ENCODE results near the gene TMEM95. TPM values are rescaled to one million over a fixed set of nuclear protein-coding genes. Genes with fewer than 3 reads are reported as not detected.

Gene TMEM95
- total RNA-seq, 1 donor from 2014 or later: not detected

GRCh38 chr17:7383742-7384488 is 29.0 kb downstream of the TMEM95 start:
- Mint-ChIP-seq H3K4me1 (ENCODE audit: low read depth, unreplicated experiment) (peaks cover 3% of the 10 kb centered on the region), H3K4me3 (ENCODE audit: unreplicated experiment) (no peak overlapping the region), H3K9me3 (ENCODE audit: unreplicated experiment) (peaks cover 25% of the 10 kb centered on the region), H3K36me3 (ENCODE audit: unreplicated experiment) (peaks cover 7% of the 10 kb centered on the region), H3K27ac (ENCODE audit: unreplicated experiment) (no peak overlapping the region), H3K27me3 (ENCODE audit: unreplicated experiment) (peaks cover 27% of the 10 kb centered on the region)
- TF ChIP-seq, protein P1, sequence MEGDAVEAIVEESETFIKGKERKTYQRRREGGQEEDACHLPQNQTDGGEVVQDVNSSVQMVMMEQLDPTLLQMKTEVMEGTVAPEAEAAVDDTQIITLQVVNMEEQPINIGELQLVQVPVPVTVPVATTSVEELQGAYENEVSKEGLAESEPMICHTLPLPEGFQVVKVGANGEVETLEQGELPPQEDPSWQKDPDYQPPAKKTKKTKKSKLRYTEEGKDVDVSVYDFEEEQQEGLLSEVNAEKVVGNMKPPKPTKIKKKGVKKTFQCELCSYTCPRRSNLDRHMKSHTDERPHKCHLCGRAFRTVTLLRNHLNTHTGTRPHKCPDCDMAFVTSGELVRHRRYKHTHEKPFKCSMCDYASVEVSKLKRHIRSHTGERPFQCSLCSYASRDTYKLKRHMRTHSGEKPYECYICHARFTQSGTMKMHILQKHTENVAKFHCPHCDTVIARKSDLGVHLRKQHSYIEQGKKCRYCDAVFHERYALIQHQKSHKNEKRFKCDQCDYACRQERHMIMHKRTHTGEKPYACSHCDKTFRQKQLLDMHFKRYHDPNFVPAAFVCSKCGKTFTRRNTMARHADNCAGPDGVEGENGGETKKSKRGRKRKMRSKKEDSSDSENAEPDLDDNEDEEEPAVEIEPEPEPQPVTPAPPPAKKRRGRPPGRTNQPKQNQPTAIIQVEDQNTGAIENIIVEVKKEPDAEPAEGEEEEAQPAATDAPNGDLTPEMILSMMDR (IDR thresholded peaks at IDR 0.05; ENCODE audit: partially characterized antibody, unreplicated experiment): no peak
- peak; percentile 82 for DNase-seq

- H3K27me3 Mint-ChIP-seq (ENCODE audit: unreplicated experiment): peaks cover 24% of the 10 kb centered on the region
- no peak for DNase-seq
- peaks cover 6% of the 10 kb centered on the region for H3K36me3 Mint-ChIP-seq (ENCODE audit: unreplicated experiment)
- peak overlapping the region; percentile 48 for H3K4me3 Mint-ChIP-seq (ENCODE audit: unreplicated experiment)
- peaks cover 3% of the 10 kb centered on the region for H3K4me1 Mint-ChIP-seq (ENCODE audit: low read depth, unreplicated experiment)
- TF ChIP-seq, protein P1 (IDR thresholded peaks at IDR 0.05; ENCODE audit: partially characterized antibody, unreplicated experiment): no peak
- H3K27ac Mint-ChIP-seq (ENCODE audit: unreplicated experiment): no peak overlapping the region
- peaks cover 20% of the 10 kb centered on the region for H3K9me3 Mint-ChIP-seq (ENCODE audit: unreplicated experiment)
Observed at GRCh38 chr17:7384489-7385081, 29.6 kb downstream of the TMEM95 start.

DNA sequence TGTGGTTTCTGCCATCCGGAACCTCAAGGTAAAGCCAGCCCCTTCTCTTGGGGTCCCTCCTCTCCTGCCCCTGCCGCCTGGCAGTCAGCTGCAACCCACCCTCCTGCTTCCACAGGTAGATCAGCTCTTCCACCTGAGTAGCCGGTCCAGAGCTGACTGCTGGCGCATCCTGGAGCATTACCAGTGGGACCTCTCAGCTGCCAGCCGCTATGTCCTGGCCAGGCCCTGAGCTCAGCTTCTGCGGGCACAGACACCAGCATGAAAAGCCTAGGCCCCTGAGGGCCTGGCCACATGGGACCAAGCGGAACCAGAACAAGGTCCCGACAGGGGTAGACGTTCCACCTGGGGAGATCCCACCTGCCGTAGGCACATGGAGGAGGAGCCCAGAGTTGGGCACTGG is 33.9 kb downstream of the TMEM95 start:
- peaks cover 9% of the 10 kb centered on the region for H3K9me3 Mint-ChIP-seq (ENCODE audit: unreplicated experiment)
- peaks cover 6% of the 10 kb centered on the region for H3K36me3 Mint-ChIP-seq (ENCODE audit: unreplicated experiment)
- H3K4me1 Mint-ChIP-seq (ENCODE audit: low read depth, unreplicated experiment): peaks cover 5% of the 10 kb centered on the region
- H3K27ac Mint-ChIP-seq (ENCODE audit: unreplicated experiment): no peak overlapping the region
- H3K4me3 Mint-ChIP-seq (ENCODE audit: unreplicated experiment): no peak overlapping the region
- no peak for DNase-seq
- TF ChIP-seq, protein P1 (IDR thresholded peaks at IDR 0.05; ENCODE audit: partially characterized antibody, unreplicated experiment): no peak
- H3K27me3 Mint-ChIP-seq (ENCODE audit: unreplicated experiment): peaks cover 13% of the 10 kb centered on the region

GRCh38 chr17:7389924-7390910 is 35.3 kb downstream of the TMEM95 start:
- H3K36me3 Mint-ChIP-seq (ENCODE audit: unreplicated experiment): peaks cover 6% of the 10 kb centered on the region
- DNase-seq: no peak
- TF ChIP-seq, protein P1 (IDR thresholded peaks at IDR 0.05; ENCODE audit: partially characterized antibody, unreplicated experiment): no peak
- peaks cover 12% of the 10 kb centered on the region for H3K27me3 Mint-ChIP-seq (ENCODE audit: unreplicated experiment)
- peaks cover 5% of the 10 kb centered on the region for H3K4me1 Mint-ChIP-seq (ENCODE audit: low read depth, unreplicated experiment)
- peaks cover 11% of the 10 kb centered on the region for H3K9me3 Mint-ChIP-seq (ENCODE audit: unreplicated experiment)
- H3K27ac Mint-ChIP-seq (ENCODE audit: unreplicated experiment): no peak overlapping the region
- H3K4me3 Mint-ChIP-seq (ENCODE audit: unreplicated experiment): no peak overlapping the region
